SH-SY5Y (cell line): Measurements from ENCODE around the gene NID1.

Source experiments
- GATA2 ChIP-seq: IDR thresholded peaks from 2 replicates; pipeline ENCODE4 v1.6.1; 2011; ENCODE audit warnings: mild to moderate bottlenecking, low read depth, low read length
- GATA3 ChIP-seq: IDR thresholded peaks from 2 replicates; pipeline ENCODE4 v1.6.1; 2011; ENCODE audit warnings: low read depth, mild to moderate bottlenecking, low read length, moderate library complexity

The NID1 gene

GRCh38 chr1:236010443-236010842 is 54.4 kb downstream of the NID1 start:
- no peak for TF ChIP-seq GATA2
- TF ChIP-seq GATA3: no peak

- TF ChIP-seq GATA2: no peak
- no peak for TF ChIP-seq GATA3
These were observed 55.0 kb downstream of the NID1 start for GRCh38 chr1:236009857-236010256.

- TF ChIP-seq GATA3: no peak
- TF ChIP-seq GATA2: no peak
These were observed 55.7 kb downstream of the NID1 start for GRCh38 chr1:236009191-236009590.

- TF ChIP-seq GATA2 (no peak), GATA3 (no peak)
These were observed 57.1 kb downstream of the NID1 start for GRCh38 chr1:236007781-236008180.

GRCh38 chr1:236002572-236002971 is 62.3 kb downstream of the NID1 start:
- TF ChIP-seq GATA3: no peak
- TF ChIP-seq GATA2: no peak

- TF ChIP-seq GATA2 (no peak), GATA3 (no peak)
These were observed 62.9 kb downstream of the NID1 start for GRCh38 chr1:236002025-236002390.

- no peak for TF ChIP-seq GATA2
These were observed 64.1 kb downstream of the NID1 start for GRCh38 chr1:236000781-236001180.

- TF ChIP-seq GATA3 (no peak), GATA2 (no peak)
These were observed 65.5 kb downstream of the NID1 start for GRCh38 chr1:235999259-235999925.

- TF ChIP-seq GATA2 (no peak), GATA3 (no peak)
These were observed 66.1 kb downstream of the NID1 start for GRCh38 chr1:235998812-235999211.

- TF ChIP-seq GATA2 (no peak), GATA3 (no peak)
These were observed 67.0 kb downstream of the NID1 start for GRCh38 chr1:235997931-235998330.

GRCh38 chr1:235997049-235997448 is 67.8 kb downstream of the NID1 start:
- no peak for TF ChIP-seq GATA3
- TF ChIP-seq GATA2: no peak

GRCh38 chr1:235996048-235996785 is 68.7 kb downstream of the NID1 start:
- no peak for TF ChIP-seq GATA2
- no peak for TF ChIP-seq GATA3

GRCh38 chr1:235995511-235995910 is 69.4 kb downstream of the NID1 start:
- no peak for TF ChIP-seq GATA2
- TF ChIP-seq GATA3: no peak

- no peak for TF ChIP-seq GATA3
- TF ChIP-seq GATA2: no peak
These were observed 71.2 kb downstream of the NID1 start for GRCh38 chr1:235993652-235994051.

GRCh38 chr1:235992868-235993267 is 72.0 kb downstream of the NID1 start:
- TF ChIP-seq GATA2: no peak
- TF ChIP-seq GATA3: no peak
